ENCODE measurements around the gene TM4SF18. TPM values are rescaled to one million over a fixed set of nuclear protein-coding genes. Genes with fewer than 3 reads are reported as not detected.

The TM4SF18 gene
- total and polyA plus RNA-seq, 4 donors = 2.1 to 28.5 (median 4.1) TPM

- no peak for TF ChIP-seq CTCF (IDR thresholded peaks at IDR 0.05; ENCODE audit: control extremely low read depth, extremely low read depth)
- H3K4me3 ChIP-seq = no peak overlapping the region
- H3K4me1 ChIP-seq (ENCODE audit: control insufficient read depth in 5 of 5, insufficient read depth in 5 of 5, low read length in 5 of 5) = peaks cover 0 to 10% (median 0%) of the 10 kb centered on the region in 5 donors
- DNase-seq (no peak), ATAC-seq (ENCODE audit: insufficient read depth, low FRiP score) (no peak)
- no peak overlapping the region for H3K9ac ChIP-seq (ENCODE audit: insufficient read depth in 1 of 2, low read length in 2 of 2)
- H3K9me3 ChIP-seq (ENCODE audit: control insufficient read depth in 4 of 4, insufficient read depth in 3 of 4, low read length in 3 of 4) = no peaks in the 10 kb centered on the region
- 92 to 100% methylated on average over 2 of the region's 2 CpGs for WGBS, 2 donors
- no peaks in the 10 kb centered on the region for H3K27me3 ChIP-seq (ENCODE audit: control insufficient read depth in 3 of 3, insufficient read depth in 3 of 3, low read length in 2 of 3)
- H3K27ac ChIP-seq (ENCODE audit: low read depth in 1 of 2, low read length in 1 of 2) = no peak overlapping the region
- H3K36me3 ChIP-seq (ENCODE audit: control insufficient read depth in 4 of 4, insufficient read depth in 4 of 4, low read length in 4 of 4) = no peaks in the 10 kb centered on the region
Measured at GRCh38 chr3:149280671-149281349, 52.6 kb downstream of the TM4SF18 start.

- ATAC-seq (ENCODE audit: insufficient read depth, low FRiP score) = no peak
- no peak for TF ChIP-seq CTCF (IDR thresholded peaks at IDR 0.05; ENCODE audit: control extremely low read depth, extremely low read depth)
- WGBS, 2 donors = 42 to 68% methylated on average over 2 of the region's 2 CpGs
Measured at GRCh38 chr3:149278911-149279310, 54.5 kb downstream of the TM4SF18 start.

GRCh38 chr3:149277331-149277813 lies 56.1 kb downstream of the TM4SF18 start:
- 13 to 19% methylated on average over 3 of the region's 3 CpGs for WGBS, 2 donors
- Histone ChIP-seq H3K4me3 (no peak overlapping the region), H3K27me3 (ENCODE audit: control insufficient read depth in 3 of 3, insufficient read depth in 3 of 3, low read length in 2 of 3) (no peaks in the 10 kb centered on the region), H3K4me1 (ENCODE audit: control insufficient read depth in 5 of 5, insufficient read depth in 5 of 5, low read length in 5 of 5) (peaks cover 0 to 13% (median 0%) of the 10 kb centered on the region in 5 donors), H3K36me3 (ENCODE audit: control insufficient read depth in 4 of 4, insufficient read depth in 4 of 4, low read length in 4 of 4) (no peaks in the 10 kb centered on the region), H3K27ac (ENCODE audit: low read depth in 1 of 2, low read length in 1 of 2) (no peak overlapping the region), H3K9me3 (ENCODE audit: control insufficient read depth in 4 of 4, insufficient read depth in 3 of 4, low read length in 3 of 4) (no peaks in the 10 kb centered on the region), H3K9ac (ENCODE audit: insufficient read depth in 1 of 2, low read length in 2 of 2) (no peak overlapping the region)
- TF ChIP-seq CTCF (IDR thresholded peaks at IDR 0.05; ENCODE audit: control extremely low read depth, extremely low read depth) = no peak
- ATAC-seq (ENCODE audit: insufficient read depth, low FRiP score) = peak; percentile 63
- DNase-seq = peak in 2 of 3 donors; percentile 47 to 63

More at GRCh38 chr3:149278911-149279310, 54.5 kb downstream of the TM4SF18 start:
- Histone ChIP-seq H3K9me3 (ENCODE audit: control insufficient read depth in 4 of 4, insufficient read depth in 3 of 4, low read length in 3 of 4) (no peaks in the 10 kb centered on the region), H3K4me1 (ENCODE audit: control insufficient read depth in 5 of 5, insufficient read depth in 5 of 5, low read length in 5 of 5) (peaks cover 0 to 13% (median 0%) of the 10 kb centered on the region in 5 donors), H3K27ac (ENCODE audit: low read depth in 1 of 2, low read length in 1 of 2) (no peak overlapping the region), H3K9ac (ENCODE audit: insufficient read depth in 1 of 2, low read length in 2 of 2) (no peak overlapping the region), H3K27me3 (ENCODE audit: control insufficient read depth in 3 of 3, insufficient read depth in 3 of 3, low read length in 2 of 3) (no peaks in the 10 kb centered on the region), H3K36me3 (ENCODE audit: control insufficient read depth in 4 of 4, insufficient read depth in 4 of 4, low read length in 4 of 4) (no peaks in the 10 kb centered on the region), H3K4me3 (no peak overlapping the region)
- no peak for DNase-seq
